ENCODE data around the gene KLC1. TPM values are rescaled to one million over a fixed set of nuclear protein-coding genes. Genes with fewer than 3 reads are reported as not detected.

The KLC1 gene
- total RNA-seq, 1 donor from 2014 or later: 975 TPM

DNA sequence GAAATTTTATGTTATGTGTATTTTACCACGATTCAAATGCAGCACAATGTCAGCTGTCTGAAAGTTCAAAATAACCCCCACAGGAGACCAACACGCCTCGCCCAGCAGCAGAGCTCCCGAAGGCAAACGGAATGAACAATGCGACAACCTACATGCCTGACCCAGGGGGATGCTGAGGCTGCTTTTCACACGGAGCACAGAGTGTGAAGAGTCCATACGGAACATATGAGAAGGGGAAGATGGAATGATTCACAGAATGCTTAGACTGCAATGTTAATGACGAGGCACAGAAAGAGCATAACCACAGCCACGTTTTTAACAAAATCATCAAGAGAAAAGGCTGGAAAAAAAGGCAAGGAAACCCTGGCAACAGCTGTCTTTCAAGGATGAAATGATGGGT is 109.2 kb downstream of the KLC1 start:
- Mint-ChIP-seq H3K36me3 (ENCODE audit: unreplicated experiment) (no peaks in the 10 kb centered on the region), H3K4me1 (ENCODE audit: low read depth, unreplicated experiment) (peaks cover 23% of the 10 kb centered on the region), H3K4me3 (ENCODE audit: unreplicated experiment) (peak overlapping the region; percentile 7), H3K27me3 (ENCODE audit: unreplicated experiment) (peaks cover 16% of the 10 kb centered on the region), H3K27ac (ENCODE audit: unreplicated experiment) (no peak overlapping the region), H3K9me3 (ENCODE audit: unreplicated experiment) (peaks cover 4% of the 10 kb centered on the region)
- DNase-seq: no peak
- TF ChIP-seq, protein P1, sequence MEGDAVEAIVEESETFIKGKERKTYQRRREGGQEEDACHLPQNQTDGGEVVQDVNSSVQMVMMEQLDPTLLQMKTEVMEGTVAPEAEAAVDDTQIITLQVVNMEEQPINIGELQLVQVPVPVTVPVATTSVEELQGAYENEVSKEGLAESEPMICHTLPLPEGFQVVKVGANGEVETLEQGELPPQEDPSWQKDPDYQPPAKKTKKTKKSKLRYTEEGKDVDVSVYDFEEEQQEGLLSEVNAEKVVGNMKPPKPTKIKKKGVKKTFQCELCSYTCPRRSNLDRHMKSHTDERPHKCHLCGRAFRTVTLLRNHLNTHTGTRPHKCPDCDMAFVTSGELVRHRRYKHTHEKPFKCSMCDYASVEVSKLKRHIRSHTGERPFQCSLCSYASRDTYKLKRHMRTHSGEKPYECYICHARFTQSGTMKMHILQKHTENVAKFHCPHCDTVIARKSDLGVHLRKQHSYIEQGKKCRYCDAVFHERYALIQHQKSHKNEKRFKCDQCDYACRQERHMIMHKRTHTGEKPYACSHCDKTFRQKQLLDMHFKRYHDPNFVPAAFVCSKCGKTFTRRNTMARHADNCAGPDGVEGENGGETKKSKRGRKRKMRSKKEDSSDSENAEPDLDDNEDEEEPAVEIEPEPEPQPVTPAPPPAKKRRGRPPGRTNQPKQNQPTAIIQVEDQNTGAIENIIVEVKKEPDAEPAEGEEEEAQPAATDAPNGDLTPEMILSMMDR (IDR thresholded peaks at IDR 0.05; ENCODE audit: partially characterized antibody, unreplicated experiment): no peak

DNA sequence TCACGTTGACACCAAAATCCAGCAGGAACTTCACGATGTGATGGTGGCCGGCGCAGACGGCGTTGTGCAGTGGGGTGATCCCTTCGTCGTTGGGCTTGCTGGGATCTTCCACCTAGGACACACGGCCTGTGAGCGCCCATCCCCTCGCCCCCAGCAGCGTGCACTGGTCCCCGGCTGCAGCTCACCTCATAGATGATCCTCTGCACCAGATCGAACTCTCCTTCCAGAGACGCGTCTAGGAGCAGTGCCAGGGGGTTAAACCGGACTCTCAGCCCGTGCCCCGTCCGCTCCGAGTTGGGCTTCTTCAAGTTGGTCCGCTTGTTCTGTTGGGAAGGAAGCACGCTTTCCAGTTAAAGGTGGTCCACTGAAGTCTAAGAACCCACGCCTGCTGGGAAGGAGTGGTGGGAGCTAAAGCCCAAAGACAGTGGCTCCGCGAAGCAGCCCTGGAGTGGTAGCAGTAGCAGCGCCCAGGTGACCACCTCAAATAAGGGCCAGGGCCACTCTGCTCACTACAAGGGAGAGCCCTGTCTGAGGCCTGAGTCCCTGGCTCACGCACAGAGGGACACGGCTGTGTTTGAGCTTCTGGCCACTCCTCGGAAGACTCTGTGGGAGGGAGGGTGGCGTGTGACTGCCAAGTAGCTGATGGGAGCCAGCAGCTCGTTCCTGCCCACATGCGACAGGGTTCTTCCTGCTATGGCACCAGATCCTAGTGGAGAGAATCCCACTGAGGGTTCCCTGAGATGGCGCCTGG is 109.9 kb downstream of the KLC1 start:
- DNase-seq: no peak
- Mint-ChIP-seq H3K4me1 (ENCODE audit: low read depth, unreplicated experiment) (peaks cover 28% of the 10 kb centered on the region), H3K9me3 (ENCODE audit: unreplicated experiment) (peaks cover 4% of the 10 kb centered on the region), H3K4me3 (ENCODE audit: unreplicated experiment) (no peak overlapping the region), H3K27ac (ENCODE audit: unreplicated experiment) (no peak overlapping the region), H3K27me3 (ENCODE audit: unreplicated experiment) (peaks cover 16% of the 10 kb centered on the region), H3K36me3 (ENCODE audit: unreplicated experiment) (no peaks in the 10 kb centered on the region)
- TF ChIP-seq, protein P1 (IDR thresholded peaks at IDR 0.05; ENCODE audit: partially characterized antibody, unreplicated experiment): no peak

DNA sequence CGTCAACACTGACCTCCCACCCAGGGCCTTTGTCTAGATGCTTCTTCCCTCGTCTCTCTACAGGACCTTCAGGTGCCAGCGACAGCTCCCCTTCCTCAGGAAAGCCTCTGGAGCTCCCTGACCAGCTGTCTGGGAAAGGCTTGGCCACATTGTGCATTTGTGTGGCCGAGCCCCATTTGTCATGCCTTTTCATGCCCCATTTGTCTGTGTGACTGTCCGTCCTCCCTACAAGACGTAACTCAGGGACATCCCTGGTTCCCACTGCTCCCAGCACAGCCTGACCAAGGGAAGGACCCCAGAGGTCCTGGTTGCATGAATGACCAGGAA is 110.4 kb downstream of the KLC1 start:
- DNase-seq: no peak
- no peak overlapping the region for H3K4me3 Mint-ChIP-seq (ENCODE audit: unreplicated experiment)
- no peaks in the 10 kb centered on the region for H3K36me3 Mint-ChIP-seq (ENCODE audit: unreplicated experiment)
- H3K27me3 Mint-ChIP-seq (ENCODE audit: unreplicated experiment): peaks cover 16% of the 10 kb centered on the region
- H3K9me3 Mint-ChIP-seq (ENCODE audit: unreplicated experiment): peaks cover 4% of the 10 kb centered on the region
- H3K27ac Mint-ChIP-seq (ENCODE audit: unreplicated experiment): no peak overlapping the region
- H3K4me1 Mint-ChIP-seq (ENCODE audit: low read depth, unreplicated experiment): peaks cover 31% of the 10 kb centered on the region
- TF ChIP-seq, protein P1 (IDR thresholded peaks at IDR 0.05; ENCODE audit: partially characterized antibody, unreplicated experiment): no peak

DNA sequence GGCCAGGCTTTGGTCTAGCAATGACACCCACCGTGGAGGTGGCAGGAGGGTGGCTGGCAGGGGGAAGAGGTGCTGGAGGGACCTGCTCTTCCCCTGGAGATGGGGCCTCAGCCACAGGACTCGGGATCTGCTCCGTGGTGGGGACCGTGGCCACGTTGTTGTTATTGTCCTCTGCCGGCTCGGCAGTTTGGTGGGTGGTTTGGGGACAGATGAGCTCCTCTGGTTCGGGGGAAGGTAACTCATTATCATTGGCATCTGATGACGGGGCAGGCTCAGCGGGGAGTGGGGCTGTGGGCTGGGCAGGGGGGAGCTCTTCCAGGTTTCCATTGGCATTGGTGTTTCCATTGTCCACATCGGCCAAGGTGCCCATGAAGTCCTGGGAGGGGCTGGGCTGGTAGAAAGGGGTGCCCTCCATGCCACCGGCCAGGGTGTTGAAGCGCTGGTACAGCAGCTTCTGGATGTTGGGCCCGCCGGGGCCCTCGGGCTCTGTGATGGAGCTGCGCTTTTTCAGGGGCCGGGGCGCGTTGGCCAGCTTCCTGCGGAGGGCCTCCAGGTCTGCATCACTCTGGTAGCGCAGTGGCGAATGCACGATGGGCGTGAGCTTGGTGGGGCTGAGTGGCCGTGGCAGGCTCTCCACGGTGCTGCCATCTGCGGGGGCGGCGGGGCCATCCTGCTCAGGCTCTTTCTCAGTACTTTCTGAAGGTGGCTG is 110.9 kb downstream of the KLC1 start:
- H3K9me3 Mint-ChIP-seq (ENCODE audit: unreplicated experiment): peaks cover 2% of the 10 kb centered on the region
- DNase-seq: no peak
- no peak overlapping the region for H3K27ac Mint-ChIP-seq (ENCODE audit: unreplicated experiment)
- TF ChIP-seq, protein P1 (IDR thresholded peaks at IDR 0.05; ENCODE audit: partially characterized antibody, unreplicated experiment): no peak
- H3K4me1 Mint-ChIP-seq (ENCODE audit: low read depth, unreplicated experiment): peaks cover 31% of the 10 kb centered on the region
- H3K27me3 Mint-ChIP-seq (ENCODE audit: unreplicated experiment): peaks cover 13% of the 10 kb centered on the region
- H3K36me3 Mint-ChIP-seq (ENCODE audit: unreplicated experiment): no peaks in the 10 kb centered on the region
- H3K4me3 Mint-ChIP-seq (ENCODE audit: unreplicated experiment): no peak overlapping the region

Measured in glutamatergic neuron (in vitro differentiated cells).